Mammary epithelial cell (primary cell): ENCODE data around the gene BLOC1S5.

Experiments
- CTCF ChIP-seq, 2 donors: IDR thresholded peaks in 1 of 2; conservative IDR thresholded peaks in 1 of 2; 2 replicates each; pipeline ENCODE4 v1.5.1; 2011 to 2012; ENCODE audit warnings: inconsistent platforms in 2 of 2, low read length in 2 of 2, mild to moderate bottlenecking in 2 of 2, control low read depth in 1 of 2, low read depth in 1 of 2; ENCODE audit not compliant: insufficient read depth in 1 of 2; ENCODE audit errors: extremely low read depth in 1 of 2
- EZH2 ChIP-seq: IDR thresholded peaks from 2 replicates; pipeline ENCODE4 v1.6.1; 2012; ENCODE audit warnings: low read length, inconsistent platforms, borderline replicate concordance

- TF ChIP-seq CTCF (conservative IDR thresholded peaks at IDR 0.05 in 1 of 2, IDR thresholded peaks at IDR 0.05 in 1 of 2; ENCODE audit: extremely low read depth in 1 of 2, insufficient read depth in 1 of 2, low read depth in 1 of 2, low read length in 2 of 2): no peak
- TF ChIP-seq EZH2: no peak
Observed at GRCh38 chr6:7970616-7971015, 93.6 kb downstream of the BLOC1S5 start.
